T-cell (primary cell): ENCODE measurements around the gene SDE2. TPM values are rescaled to one million over a fixed set of nuclear protein-coding genes. Genes with fewer than 3 reads are reported as not detected.
A peak's percentile ranks its signal among the peaks of the same experiment; 100 is the strongest.

ENCODE experiments used
- ATAC-seq, 4 experiments: fragments of 200-7000 bp in 3 of 4; fragments of 150-1000 bp in 1 of 4; cut with Tn5 transposase; replicated peaks in 1 of 4; 1 replicate in 3 of 4; 2 replicates in 1 of 4; pipeline ENCODE4 v1.10.0; 2021; ENCODE audit warnings: moderate library complexity in 3 of 4, mild to moderate bottlenecking in 2 of 4, moderate number of reproducible peaks in 1 of 4
- CTCF ChIA-PET, 2 donors: fragments of 300-600 bp; sonication (Branson Sonifier 250); formaldehyde crosslinking; loops; one replicate each; lab custom pipeline; 2022; ENCODE audit warnings: antibody characterized with exemption in 2 of 2; lab: Charles Lee
- POLR2A ChIA-PET, 2 donors: fragments of 300-600 bp; sonication (Branson Sonifier 250); formaldehyde crosslinking; loops; one replicate each; lab custom pipeline; 2022; ENCODE audit warnings: antibody characterized with exemption in 2 of 2; lab: Charles Lee
- DNase-seq, 35 experiments: peaks; one replicate each; pipeline versions ENCODE4 v3.0.0 to v3.0.0-alpha.2; 2013 to 2023
- H3K27ac ChIP-seq: one replicate; pipeline ENCODE4 v1.5.1; 2013; ENCODE audit warnings: low read length
- H3K27me3 ChIP-seq, 2 experiments: replicated peaks in 1 of 2; 1 replicate in 1 of 2; 2 replicates in 1 of 2; pipeline versions ENCODE4 v1.6.1 to v1.7.0; 2013; ENCODE audit warnings: low read length in 1 of 2, mixed read lengths in 1 of 2; ENCODE audit not compliant: control insufficient read depth in 2 of 2, insufficient read depth in 2 of 2; ENCODE audit errors: extremely low read depth in 1 of 2
- H3K36me3 ChIP-seq, 2 donors: 1 replicate in 1 of 2; 2 replicates in 1 of 2; pipeline versions ENCODE4 v1.6.1 to v1.7.0; 2013; ENCODE audit warnings: low read length in 1 of 2; ENCODE audit not compliant: control insufficient read depth in 2 of 2, insufficient read depth in 1 of 2; ENCODE audit errors: extremely low read depth in 1 of 2
- H3K4me1 ChIP-seq, 2 experiments: 1 replicate in 1 of 2; 2 replicates in 1 of 2; pipeline versions ENCODE4 v1.6.1 to v1.7.0; 2013; ENCODE audit warnings: low read length in 2 of 2, mixed read lengths in 1 of 2; ENCODE audit not compliant: insufficient read depth in 2 of 2, control insufficient read depth in 1 of 2; ENCODE audit errors: extremely low read depth in 1 of 2
- H3K4me3 ChIP-seq, 2 donors: 1 replicate in 1 of 2; 2 replicates in 1 of 2; pipeline versions ENCODE4 v1.5.1 to v1.7.0; 2013; ENCODE audit warnings: mild to moderate bottlenecking in 2 of 2, low read length in 1 of 2, moderate library complexity in 1 of 2; ENCODE audit not compliant: control insufficient read depth in 1 of 2; ENCODE audit errors: extremely low read depth in 1 of 2
- H3K9me3 ChIP-seq: 2 replicates; pipeline ENCODE4 v1.7.0; 2013
- H3K27ac Mint-ChIP-seq, 2 donors: one replicate each; pipeline ENCODE4 v1.8.0; 2020 to 2021; ENCODE audit warnings: mild to moderate bottlenecking in 2 of 2, mixed read lengths in 2 of 2
- H3K27me3 Mint-ChIP-seq, 2 donors: one replicate each; pipeline ENCODE4 v1.8.0; 2021 to 2022; ENCODE audit warnings: mixed read lengths in 2 of 2
- H3K36me3 Mint-ChIP-seq: one replicate; pipeline ENCODE4 v1.8.0; 2021; ENCODE audit warnings: mixed read lengths
- H3K4me1 Mint-ChIP-seq, 3 donors: one replicate each; pipeline ENCODE4 v1.8.0; 2020 to 2022; ENCODE audit warnings: mixed read lengths in 3 of 3, mild to moderate bottlenecking in 1 of 3
- H3K4me3 Mint-ChIP-seq, 3 donors: one replicate each; pipeline ENCODE4 v1.8.0; 2020 to 2022; ENCODE audit warnings: mild to moderate bottlenecking in 3 of 3, mixed read lengths in 3 of 3, moderate library complexity in 3 of 3
- H3K9me3 Mint-ChIP-seq, 3 donors: one replicate each; pipeline ENCODE4 v1.8.0; 2020 to 2022; ENCODE audit warnings: mixed read lengths in 3 of 3
- WGBS: methylation state at CpG from one replicate; pipeline ENCODE4 v1.1.5; 2013; ENCODE audit warnings: missing lambda C conversion rate; ENCODE audit not compliant: insufficient coverage; 5-methylcytosine and 5-hydroxymethylcytosine counted together
- total RNA-seq, 35 experiments: library from RNA in 6 of 35; stranded (reverse) in 6 of 35; fragments of 120-200 nt in 1 of 35; gene quantifications; one replicate each; pipeline versions ENCODE4 v1.2.1 to v1.2.4 and lab custom pipeline; 2013 to 2026

The SDE2 gene
- total RNA-seq, 5 donors from 2014 or later (not counting 1 experiment from before 2014, with no cell fraction given) = 19.6 to 36.1 (median 21.8) TPM

- peaks cover 0 to 3% (median 0%) of the 10 kb centered on the region in 3 donors for H3K9me3 Mint-ChIP-seq
- peak; percentile 48 to 56 (median 50) for ATAC-seq
- H3K4me1 Mint-ChIP-seq = peaks cover 79 to 85% (median 83%) of the 10 kb centered on the region in 3 donors
- H3K9me3 ChIP-seq = no peaks in the 10 kb centered on the region
- H3K27me3 Mint-ChIP-seq = no peaks in the 10 kb centered on the region
- no peaks in the 10 kb centered on the region for H3K27me3 ChIP-seq
- H3K36me3 ChIP-seq = peaks cover 0 to 12% of the 10 kb centered on the region in 2 donors
- ChIA-PET CTCF (interaction anchor here (0.6 to 3.4 kb wide), 6 partner anchors 13 to 126 kb away, joined by 3 to 38 read pairs (median 7); partner anchors contain the start of gene H3-3A (in 1 of the 2)), POLR2A (interaction anchor here (0.6 to 2.1 kb wide), 20 partner anchors 9 to 740 kb away, joined by 3 to 71 read pairs (median 4); partner anchors contain the start of genes H3-3A (in 2 of the 2) and PYCR2 (in 1 of the 2))
- DNase-seq = peak in 26 of 35 experiments; percentile 56 to 85 (median 73)
- peak overlapping the region; percentile 92 to 100 (median 100) for H3K4me3 Mint-ChIP-seq
- WGBS = 0% methylated on average over 6 of the region's 10 CpGs
- H3K4me1 ChIP-seq = peaks cover 66 to 69% of the 10 kb centered on the region in 2 experiments
- H3K27ac Mint-ChIP-seq = peak overlapping the region; percentile 100
- H3K4me3 ChIP-seq = peak overlapping the region; percentile 61 to 88
- H3K27ac ChIP-seq = peak overlapping the region; percentile 99
- peaks cover 16% of the 10 kb centered on the region for H3K36me3 Mint-ChIP-seq
Observed at GRCh38 chr1:225999912-226000337, 782 bp upstream of the SDE2 start.

GRCh38 chr1:225998560-225999226, 450 bp downstream of the SDE2 start:
- Histone ChIP-seq H3K27me3 (no peaks in the 10 kb centered on the region), H3K27ac (peak overlapping the region; percentile 89), H3K4me1 (peaks cover 54 to 60% of the 10 kb centered on the region in 2 experiments), H3K4me3 (peak overlapping the region; percentile 88 to 99), H3K36me3 (peaks cover 0 to 22% of the 10 kb centered on the region in 2 donors), H3K9me3 (no peaks in the 10 kb centered on the region)
- Mint-ChIP-seq H3K27ac (peak overlapping the region; percentile 100), H3K36me3 (peaks cover 24% of the 10 kb centered on the region), H3K9me3 (peaks cover 0 to 3% (median 0%) of the 10 kb centered on the region in 3 donors), H3K4me3 (peak overlapping the region; percentile 92 to 100 (median 100)), H3K27me3 (no peaks in the 10 kb centered on the region), H3K4me1 (peaks cover 75 to 84% (median 82%) of the 10 kb centered on the region in 3 donors)
- WGBS = 2% methylated on average over 13 of the region's 19 CpGs
- CTCF ChIA-PET = interaction anchor here (0.5 to 4.1 kb wide), 9 partner anchors 11 to 80 kb away, joined by 3 to 38 read pairs (median 7); partner anchors contain the start of gene H3-3A (in 1 of the 2)
- peak; percentile 12 to 20 (median 14) for ATAC-seq
- DNase-seq = no peak
- POLR2A ChIA-PET = interaction anchor here (0.6 to 2.1 kb wide), 16 partner anchors 9 to 554 kb away, joined by 3 to 71 read pairs (median 5); partner anchors contain the start of genes H3-3A (in 2 of the 2), PYCR2 (in 1 of the 2) and SRP9 (in 1 of the 2)

- Mint-ChIP-seq H3K27ac (peak overlapping the region; percentile 15 to 69), H3K36me3 (peaks cover 31% of the 10 kb centered on the region), H3K4me3 (peak overlapping the region; percentile 69 to 100 (median 92)), H3K4me1 (peaks cover 60 to 68% (median 67%) of the 10 kb centered on the region in 3 donors), H3K9me3 (no peaks in the 10 kb centered on the region), H3K27me3 (no peaks in the 10 kb centered on the region)
- Histone ChIP-seq H3K36me3 (peaks cover 0 to 37% of the 10 kb centered on the region in 2 donors), H3K27ac (no peak overlapping the region), H3K27me3 (no peaks in the 10 kb centered on the region), H3K4me1 (peaks cover 42 to 45% of the 10 kb centered on the region in 2 experiments), H3K9me3 (no peaks in the 10 kb centered on the region), H3K4me3 (no peak overlapping the region)
- CTCF ChIA-PET = interaction anchor here (0.5 to 4.1 kb wide), 3 partner anchors 10 to 518 kb away, joined by 5 to 19 read pairs (median 11); no protein-coding TSS in a partner anchor
- ATAC-seq (no peak), DNase-seq (no peak)
- WGBS = no CpG with 5 or more reads among the region's 5 CpGs
- POLR2A ChIA-PET = interaction anchor here (0.6 to 0.9 kb wide), 5 partner anchors 9 to 503 kb away, joined by 3 read pairs; no protein-coding TSS in a partner anchor
Observed at GRCh38 chr1:225996946-225997545, 2.1 kb downstream of the SDE2 start.

GRCh38 chr1:225995919-225996864, 3.0 kb downstream of the SDE2 start:
- DNase-seq (no peak), ATAC-seq (no peak)
- POLR2A ChIA-PET = interaction anchor here (0.5 to 0.9 kb wide), 4 partner anchors 9 to 533 kb away, joined by 3 read pairs; no protein-coding TSS in a partner anchor
- H3K9me3 ChIP-seq = no peaks in the 10 kb centered on the region
- peaks cover 37 to 38% of the 10 kb centered on the region in 2 experiments for H3K4me1 ChIP-seq
- peaks cover 56 to 66% (median 63%) of the 10 kb centered on the region in 3 donors for H3K4me1 Mint-ChIP-seq
- H3K27ac Mint-ChIP-seq = peak overlapping the region; percentile 69 to 80
- no peaks in the 10 kb centered on the region for H3K9me3 Mint-ChIP-seq
- peaks cover 38% of the 10 kb centered on the region for H3K36me3 Mint-ChIP-seq
- H3K27ac ChIP-seq = no peak overlapping the region
- H3K4me3 Mint-ChIP-seq = peak overlapping the region; percentile 69 to 100 (median 92)
- CTCF ChIA-PET = interaction anchor here (0.6 to 4.1 kb wide), 3 partner anchors 9 to 69 kb away, joined by 3 to 19 read pairs (median 5); no protein-coding TSS in a partner anchor
- H3K27me3 ChIP-seq = no peaks in the 10 kb centered on the region
- WGBS = no CpG with 5 or more reads among the region's 4 CpGs
- no peak overlapping the region for H3K4me3 ChIP-seq
- H3K36me3 ChIP-seq = peaks cover 0 to 46% of the 10 kb centered on the region in 2 donors
- no peaks in the 10 kb centered on the region for H3K27me3 Mint-ChIP-seq

- peak in 2 of 4 experiments; percentile 34 to 42 for ATAC-seq
- Histone ChIP-seq H3K27ac (peak overlapping the region; percentile 44), H3K4me1 (peaks cover 1 to 8% of the 10 kb centered on the region in 2 experiments), H3K4me3 (no peak overlapping the region), H3K9me3 (no peaks in the 10 kb centered on the region), H3K36me3 (peaks cover 7 to 84% of the 10 kb centered on the region in 2 donors), H3K27me3 (no peaks in the 10 kb centered on the region)
- no CpG with 5 or more reads among the region's 5 CpGs for WGBS
- ChIA-PET POLR2A (interaction anchor here (0.6 to 1.1 kb wide), 3 partner anchors 9 to 78 kb away, joined by 3 to 5 read pairs (median 3); partner anchors contain the start of gene SDE2 (in 1 of the 2)), CTCF (interaction anchor here (0.6 to 1.4 kb wide), 2 partner anchors 72 to 551 kb away, joined by 3 to 5 read pairs; partner anchors contain the start of gene H3-3A (in 1 of the 2))
- no peaks in the 10 kb centered on the region for H3K9me3 Mint-ChIP-seq
- H3K27me3 Mint-ChIP-seq = no peaks in the 10 kb centered on the region
- peak overlapping the region; percentile 85 to 87 for H3K27ac Mint-ChIP-seq
- H3K4me1 Mint-ChIP-seq = peaks cover 38 to 48% (median 40%) of the 10 kb centered on the region in 3 donors
- H3K36me3 Mint-ChIP-seq = peaks cover 44% of the 10 kb centered on the region
- DNase-seq = peak in 1 of 35 experiments; percentile 50
- H3K4me3 Mint-ChIP-seq = no peak overlapping the region
Observed at GRCh38 chr1:225990705-225991464, 8.3 kb downstream of the SDE2 start.
